Hepatocyte (in vitro differentiated cells): Measurements from ENCODE around the gene PIP4K2C. TPM values are rescaled to one million over a fixed set of nuclear protein-coding genes. Genes with fewer than 3 reads are reported as not detected.

Experiments used
- DNase-seq: peaks from one replicate; pipeline ENCODE4 v3.0.0-alpha.2; 2016; ENCODE audit warnings: low spot score
- H2AFZ ChIP-seq: fragments of 200-600 bp; sonication (generic); 2 replicates; pipeline ENCODE4 v1.6.0; 2016; ENCODE audit warnings: antibody characterized with exemption, mild to moderate bottlenecking
- H3K27ac ChIP-seq: fragments of 200-600 bp; sonication (generic); 2 replicates; pipeline ENCODE4 v1.5.1; 2016; ENCODE audit warnings: mild to moderate bottlenecking
- H3K27me3 ChIP-seq: fragments of 200-600 bp; sonication (generic); 2 replicates; pipeline ENCODE4 v1.6.1; 2016
- H3K36me3 ChIP-seq: fragments of 200-600 bp; sonication (generic); replicated peaks from 2 replicates; pipeline ENCODE4 v1.5.1; 2016; ENCODE audit warnings: low read depth; ENCODE audit not compliant: insufficient read depth
- H3K4me1 ChIP-seq: fragments of 200-600 bp; sonication (generic); 2 replicates; pipeline ENCODE4 v1.5.1; 2016; ENCODE audit warnings: mild to moderate bottlenecking, moderate library complexity; ENCODE audit not compliant: insufficient read depth
- H3K4me2 ChIP-seq: fragments of 200-600 bp; sonication (generic); 2 replicates; pipeline ENCODE4 v1.6.0; 2016
- H3K4me3 ChIP-seq: fragments of 200-600 bp; sonication (generic); 2 replicates; pipeline ENCODE4 v1.5.1; 2016; ENCODE audit warnings: mild to moderate bottlenecking
- H3K79me2 ChIP-seq: fragments of 200-600 bp; sonication (generic); 2 replicates; pipeline ENCODE4 v1.6.0; 2017; ENCODE audit warnings: mild to moderate bottlenecking
- H3K9me2 ChIP-seq: fragments of 200-600 bp; sonication (generic); replicated peaks from 2 replicates; pipeline ENCODE4 v1.6.0; 2017; ENCODE audit warnings: mild to moderate bottlenecking; ENCODE audit not compliant: insufficient read depth
- H3K9me3 ChIP-seq: fragments of 200-600 bp; sonication (generic); 2 replicates; pipeline ENCODE4 v1.5.1; 2016; ENCODE audit warnings: low read depth, mild to moderate bottlenecking
- H4K20me1 ChIP-seq: fragments of 200-600 bp; sonication (generic); 2 replicates; pipeline ENCODE4 v1.6.0; 2016; ENCODE audit warnings: mild to moderate bottlenecking; ENCODE audit not compliant: insufficient read depth, poor library complexity, severe bottlenecking
- EZH2 ChIP-seq: fragments of 200-600 bp; sonication (generic); IDR thresholded peaks from 2 replicates; pipeline ENCODE4 v1.6.1; 2016; ENCODE audit warnings: antibody characterized with exemption, mild to moderate bottlenecking, borderline replicate concordance
- EZH2phosphoT487 ChIP-seq: fragments of 200-600 bp; sonication (generic); IDR thresholded peaks from one replicate; pipeline ENCODE4 v1.6.1; 2018; ENCODE audit warnings: antibody characterized with exemption, mild to moderate bottlenecking, low read depth, moderate library complexity; ENCODE audit not compliant: unreplicated experiment, severe bottlenecking
- WGBS: methylation state at CpG from one replicate; pipeline ENCODE4 v1.1.6; 2016; ENCODE audit warnings: low lambda C conversion rate; ENCODE audit errors: missing lambda C conversion rate; 5-methylcytosine and 5-hydroxymethylcytosine counted together
- polyA plus RNA-seq: library from polyadenylated mRNA; unstranded; fragments of >200 nt; fragmentation: Nextera tagmentation; extraction: Ambion mirVana; gene quantifications from 2 replicates; pipeline ENCODE4 v1.2.1, GENCODE V29; 2016
- total RNA-seq: library from RNA; depleted of rRNA; stranded (reverse); fragments of >200 nt; gene quantifications from 2 replicates; pipeline ENCODE4 v1.2.3, GENCODE V29; 2014
- TF ChIP-seq, protein P1 (sequence below): fragments of 200-600 bp; sonication (generic); IDR thresholded peaks from 2 replicates; pipeline ENCODE4 v1.5.1; 2016; ENCODE audit warnings: antibody characterized with exemption, mild to moderate bottlenecking; ENCODE audit not compliant: poor library complexity

Gene PIP4K2C
- total and polyA plus RNA-seq, 2 experiments from 2014 or later, result 32.3 to 41.6 TPM

- H2AFZ ChIP-seq, result no peak overlapping the region
- WGBS, result 84% methylated on average over 8 of the region's 8 CpGs
- no peak overlapping the region for H3K4me2 ChIP-seq
- peaks cover 10% of the 10 kb centered on the region for H3K4me1 ChIP-seq
- H3K9me2 ChIP-seq, result no peaks in the 10 kb centered on the region
- H3K27me3 ChIP-seq, result peaks cover 100% of the 10 kb centered on the region
- TF ChIP-seq, protein P1, sequence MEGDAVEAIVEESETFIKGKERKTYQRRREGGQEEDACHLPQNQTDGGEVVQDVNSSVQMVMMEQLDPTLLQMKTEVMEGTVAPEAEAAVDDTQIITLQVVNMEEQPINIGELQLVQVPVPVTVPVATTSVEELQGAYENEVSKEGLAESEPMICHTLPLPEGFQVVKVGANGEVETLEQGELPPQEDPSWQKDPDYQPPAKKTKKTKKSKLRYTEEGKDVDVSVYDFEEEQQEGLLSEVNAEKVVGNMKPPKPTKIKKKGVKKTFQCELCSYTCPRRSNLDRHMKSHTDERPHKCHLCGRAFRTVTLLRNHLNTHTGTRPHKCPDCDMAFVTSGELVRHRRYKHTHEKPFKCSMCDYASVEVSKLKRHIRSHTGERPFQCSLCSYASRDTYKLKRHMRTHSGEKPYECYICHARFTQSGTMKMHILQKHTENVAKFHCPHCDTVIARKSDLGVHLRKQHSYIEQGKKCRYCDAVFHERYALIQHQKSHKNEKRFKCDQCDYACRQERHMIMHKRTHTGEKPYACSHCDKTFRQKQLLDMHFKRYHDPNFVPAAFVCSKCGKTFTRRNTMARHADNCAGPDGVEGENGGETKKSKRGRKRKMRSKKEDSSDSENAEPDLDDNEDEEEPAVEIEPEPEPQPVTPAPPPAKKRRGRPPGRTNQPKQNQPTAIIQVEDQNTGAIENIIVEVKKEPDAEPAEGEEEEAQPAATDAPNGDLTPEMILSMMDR, result no peak
- no peak for TF ChIP-seq EZH2
- H3K9me3 ChIP-seq, result no peaks in the 10 kb centered on the region
- H3K4me3 ChIP-seq, result no peak overlapping the region
- DNase-seq, result no peak
- no peaks in the 10 kb centered on the region for H3K79me2 ChIP-seq
- no peak overlapping the region for H3K27ac ChIP-seq
- H3K36me3 ChIP-seq, result no peaks in the 10 kb centered on the region
- H4K20me1 ChIP-seq, result no peaks in the 10 kb centered on the region
Observed at GRCh38 chr12:57624441-57625220, 33.6 kb downstream of the PIP4K2C start.

DNA sequence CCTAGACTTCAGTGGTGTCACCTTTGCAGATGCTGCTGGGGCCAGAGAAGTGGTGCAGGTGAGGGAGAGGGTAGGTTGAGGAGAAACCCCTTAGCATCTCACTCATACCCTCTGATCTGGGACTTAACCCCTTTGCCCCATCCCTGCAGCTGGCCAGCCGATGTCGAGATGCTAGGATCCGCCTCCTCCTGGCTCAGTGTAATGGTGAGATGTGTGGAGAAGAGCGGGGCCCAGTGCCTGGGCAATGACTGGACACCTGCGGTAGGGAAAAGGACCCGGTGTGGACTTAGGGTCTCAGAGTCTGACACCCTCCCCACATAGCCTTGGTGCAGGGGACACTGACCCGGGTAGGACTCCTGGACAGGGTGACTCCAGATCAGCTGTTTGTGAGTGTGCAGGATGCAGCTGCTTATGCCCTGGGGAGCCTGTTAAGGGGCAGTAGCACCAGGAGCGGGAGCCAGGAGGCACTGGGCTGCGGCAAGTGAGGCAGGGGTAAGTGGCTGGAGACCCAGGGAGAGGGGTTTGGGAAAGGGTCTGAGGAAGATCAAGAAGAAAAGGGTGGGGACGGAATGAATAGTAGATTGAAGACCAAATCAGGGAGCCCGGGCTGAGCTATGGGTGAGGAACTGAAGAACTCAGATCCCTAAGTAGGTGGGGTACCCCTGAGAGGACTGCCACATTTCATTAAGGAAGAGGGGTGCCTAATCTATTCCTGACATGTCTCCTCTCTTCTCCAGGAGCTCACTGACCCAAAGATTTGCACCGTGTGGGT, 34.5 kb downstream of the PIP4K2C start:
- no peak overlapping the region for H3K4me3 ChIP-seq

GRCh38 chr12:57626111-57626920, 35.3 kb downstream of the PIP4K2C start:
- Histone ChIP-seq H3K4me2 (no peak overlapping the region), H3K4me1 (peaks cover 4% of the 10 kb centered on the region), H3K4me3 (no peak overlapping the region), H2AFZ (no peak overlapping the region), H4K20me1 (no peaks in the 10 kb centered on the region), H3K36me3 (no peaks in the 10 kb centered on the region), H3K27ac (no peak overlapping the region), H3K9me3 (no peaks in the 10 kb centered on the region), H3K9me2 (no peaks in the 10 kb centered on the region), H3K27me3 (peaks cover 100% of the 10 kb centered on the region), H3K79me2 (no peaks in the 10 kb centered on the region)
- DNase-seq, result no peak
- WGBS, result 67% methylated on average over 13 of the region's 13 CpGs
- TF ChIP-seq EZH2, result no peak
- TF ChIP-seq, protein P1, result no peak
- no peak for TF ChIP-seq EZH2phosphoT487

More for the DNA sequence above, 34.5 kb downstream of the PIP4K2C start:
- TF ChIP-seq EZH2 (no peak), EZH2phosphoT487 (no peak)
- TF ChIP-seq, protein P1, result no peak
- WGBS, result 83% methylated on average over 12 of the region's 12 CpGs
- peaks cover 10% of the 10 kb centered on the region for H3K4me1 ChIP-seq
- no peaks in the 10 kb centered on the region for H3K36me3 ChIP-seq
- H3K27me3 ChIP-seq, result peaks cover 100% of the 10 kb centered on the region
- no peak overlapping the region for H3K4me2 ChIP-seq
- H4K20me1 ChIP-seq, result no peaks in the 10 kb centered on the region
- no peaks in the 10 kb centered on the region for H3K79me2 ChIP-seq
- no peak for DNase-seq
- no peak overlapping the region for H2AFZ ChIP-seq
- H3K9me3 ChIP-seq, result no peaks in the 10 kb centered on the region
- no peaks in the 10 kb centered on the region for H3K9me2 ChIP-seq
- no peak overlapping the region for H3K27ac ChIP-seq
